ENCODE measurements around the gene NOS1. TPM values are rescaled to one million over a fixed set of nuclear protein-coding genes. Genes with fewer than 3 reads are reported as not detected.

Gene NOS1
- total RNA-seq, 2 experiments from 2014 or later: not detected

DNA sequence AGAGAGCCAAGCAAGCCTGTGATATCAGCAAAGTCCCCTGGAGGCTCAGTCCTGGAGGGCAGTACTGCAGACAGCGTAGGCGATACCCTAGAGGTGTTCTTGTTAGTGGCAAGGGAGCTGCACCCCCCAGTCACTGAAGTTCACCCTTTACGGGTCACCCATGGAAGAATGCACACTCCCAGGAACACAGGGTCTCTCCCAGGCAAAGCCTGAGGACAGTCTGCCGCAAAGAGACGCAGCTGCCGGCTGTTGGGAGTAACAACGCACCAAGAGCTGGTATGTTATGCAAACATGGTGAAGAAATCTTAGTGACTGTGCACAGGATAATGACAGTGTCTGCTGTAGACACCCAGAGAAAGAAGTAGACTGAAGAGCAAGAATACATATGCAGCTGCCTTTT lies 43.5 kb upstream of the NOS1 start:
- no TSS peak for BruUV-seq (replicated peaks)
- Histone ChIP-seq H3K79me2 (ENCODE audit: insufficient read depth, low read depth, low read length) (no peaks in the 10 kb centered on the region), H4K20me1 (ENCODE audit: insufficient read depth, low read length) (no peaks in the 10 kb centered on the region), H3K4me1 (ENCODE audit: insufficient read depth, low read length, poor library complexity, severe bottlenecking) (no peaks in the 10 kb centered on the region), H3K4me3 (ENCODE audit: low read depth, low read length, poor library complexity, severe bottlenecking) (no peak overlapping the region), H3K36me3 (ENCODE audit: insufficient read depth, low read length) (no peaks in the 10 kb centered on the region), H2AFZ (ENCODE audit: low read length) (no peak overlapping the region), H3K27ac (ENCODE audit: low read depth, low read length, poor library complexity, severe bottlenecking) (no peak overlapping the region), H3K4me2 (ENCODE audit: low read length) (no peak overlapping the region), H3K9me2 (ENCODE audit: insufficient read depth, low read length) (no peaks in the 10 kb centered on the region), H3K9me3 (ENCODE audit: low read length) (no peaks in the 10 kb centered on the region)
- DNase-seq (ENCODE audit: low spot score): no peak
- no peak for TF ChIP-seq EZH2phosphoT487 (IDR thresholded peaks at IDR 0.05; ENCODE audit: borderline replicate concordance, low read depth, low read length)
- TF ChIP-seq, protein P1, sequence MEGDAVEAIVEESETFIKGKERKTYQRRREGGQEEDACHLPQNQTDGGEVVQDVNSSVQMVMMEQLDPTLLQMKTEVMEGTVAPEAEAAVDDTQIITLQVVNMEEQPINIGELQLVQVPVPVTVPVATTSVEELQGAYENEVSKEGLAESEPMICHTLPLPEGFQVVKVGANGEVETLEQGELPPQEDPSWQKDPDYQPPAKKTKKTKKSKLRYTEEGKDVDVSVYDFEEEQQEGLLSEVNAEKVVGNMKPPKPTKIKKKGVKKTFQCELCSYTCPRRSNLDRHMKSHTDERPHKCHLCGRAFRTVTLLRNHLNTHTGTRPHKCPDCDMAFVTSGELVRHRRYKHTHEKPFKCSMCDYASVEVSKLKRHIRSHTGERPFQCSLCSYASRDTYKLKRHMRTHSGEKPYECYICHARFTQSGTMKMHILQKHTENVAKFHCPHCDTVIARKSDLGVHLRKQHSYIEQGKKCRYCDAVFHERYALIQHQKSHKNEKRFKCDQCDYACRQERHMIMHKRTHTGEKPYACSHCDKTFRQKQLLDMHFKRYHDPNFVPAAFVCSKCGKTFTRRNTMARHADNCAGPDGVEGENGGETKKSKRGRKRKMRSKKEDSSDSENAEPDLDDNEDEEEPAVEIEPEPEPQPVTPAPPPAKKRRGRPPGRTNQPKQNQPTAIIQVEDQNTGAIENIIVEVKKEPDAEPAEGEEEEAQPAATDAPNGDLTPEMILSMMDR (conservative IDR thresholded peaks at IDR 0.05; ENCODE audit: low read length): no peak
- intact Hi-C loops (cut with micrococcal nuclease; ENCODE audit: unreplicated experiment): no loop called here
- ChIA-PET POLR2A (no interaction called here), CTCF (ENCODE audit: unreplicated experiment) (no interaction called here)

DNA sequence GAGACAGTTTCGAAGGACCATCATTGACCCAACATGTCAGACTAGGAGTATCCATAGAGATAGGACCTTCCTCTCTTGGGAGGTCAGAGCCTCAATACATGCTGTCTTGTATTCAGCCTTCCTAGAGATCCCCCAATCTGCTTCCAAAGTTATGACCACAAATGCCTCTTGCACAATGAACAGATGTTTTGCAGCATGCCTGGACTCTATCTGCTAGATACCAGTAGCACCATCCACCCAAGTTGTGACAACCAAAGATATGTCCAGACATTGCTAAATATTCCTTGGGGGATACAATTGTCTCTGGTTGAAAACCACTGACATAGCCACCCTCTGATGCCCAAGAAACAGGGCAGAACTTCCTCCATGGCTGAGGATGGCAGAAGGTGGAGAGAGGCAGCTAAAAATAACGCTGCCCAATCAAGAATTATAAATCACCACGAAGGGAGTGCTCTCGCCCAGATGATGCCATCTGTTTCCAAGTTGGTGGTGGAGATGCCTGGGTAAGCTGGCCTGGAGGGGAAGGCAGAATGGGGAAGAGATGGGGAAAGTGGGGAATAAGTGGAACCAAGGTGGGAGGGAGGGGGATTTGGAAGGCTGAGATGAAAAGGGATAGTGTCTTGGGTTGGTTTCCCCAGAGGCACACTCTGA lies 42.9 kb upstream of the NOS1 start:
- no peaks in the 10 kb centered on the region for H4K20me1 ChIP-seq (ENCODE audit: insufficient read depth, low read length)
- CTCF ChIA-PET (ENCODE audit: unreplicated experiment): no interaction called here
- no peaks in the 10 kb centered on the region for H3K4me1 ChIP-seq (ENCODE audit: insufficient read depth, low read length, poor library complexity, severe bottlenecking)
- no peaks in the 10 kb centered on the region for H3K9me2 ChIP-seq (ENCODE audit: insufficient read depth, low read length)
- TF ChIP-seq, protein P1 (conservative IDR thresholded peaks at IDR 0.05; ENCODE audit: low read length): no peak
- TF ChIP-seq EZH2phosphoT487 (IDR thresholded peaks at IDR 0.05; ENCODE audit: borderline replicate concordance, low read depth, low read length): no peak
- H3K79me2 ChIP-seq (ENCODE audit: insufficient read depth, low read depth, low read length): no peaks in the 10 kb centered on the region
- POLR2A ChIA-PET: no interaction called here
- no peak overlapping the region for H3K4me2 ChIP-seq (ENCODE audit: low read length)
- no TSS peak for BruUV-seq (replicated peaks)
- H3K4me3 ChIP-seq (ENCODE audit: low read depth, low read length, poor library complexity, severe bottlenecking): no peak overlapping the region
- H3K36me3 ChIP-seq (ENCODE audit: insufficient read depth, low read length): no peaks in the 10 kb centered on the region
- DNase-seq (ENCODE audit: low spot score): no peak
- no peak overlapping the region for H2AFZ ChIP-seq (ENCODE audit: low read length)
- H3K9me3 ChIP-seq (ENCODE audit: low read length): no peaks in the 10 kb centered on the region
- intact Hi-C loops (cut with micrococcal nuclease; ENCODE audit: unreplicated experiment): no loop called here
- no peak overlapping the region for H3K27ac ChIP-seq (ENCODE audit: low read depth, low read length, poor library complexity, severe bottlenecking)

DNA sequence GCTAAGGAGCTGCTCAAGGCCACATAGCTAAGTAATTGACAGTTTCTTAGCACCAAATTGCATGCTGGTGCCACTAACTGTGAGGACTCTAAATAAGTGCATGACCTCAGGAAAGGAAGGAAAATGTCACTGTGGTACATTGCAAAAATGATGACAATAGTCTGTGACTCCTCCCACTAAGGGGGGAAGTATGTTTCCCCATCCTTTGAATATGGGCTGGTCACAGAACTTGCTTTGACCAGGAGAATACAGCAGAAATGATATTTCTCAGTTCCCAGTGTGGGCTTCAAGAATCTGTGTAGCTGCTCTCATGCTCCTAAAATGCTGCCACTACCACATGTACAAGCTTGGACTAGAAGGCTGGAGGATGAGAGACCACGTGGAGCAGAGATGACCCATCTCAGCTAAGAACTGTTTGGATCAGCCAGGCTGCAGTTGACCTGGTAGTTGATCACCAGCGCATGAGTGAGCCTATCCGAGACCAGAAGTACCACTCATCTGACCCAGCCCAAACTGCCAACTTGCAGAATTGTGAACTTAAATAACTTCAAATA lies 42.2 kb upstream of the NOS1 start:
- ChIA-PET CTCF (ENCODE audit: unreplicated experiment) (no interaction called here), POLR2A (no interaction called here)
- no peak overlapping the region for H3K4me3 ChIP-seq (ENCODE audit: low read depth, low read length, poor library complexity, severe bottlenecking)
- no peaks in the 10 kb centered on the region for H3K4me1 ChIP-seq (ENCODE audit: insufficient read depth, low read length, poor library complexity, severe bottlenecking)
- no peaks in the 10 kb centered on the region for H3K9me3 ChIP-seq (ENCODE audit: low read length)
- no peaks in the 10 kb centered on the region for H4K20me1 ChIP-seq (ENCODE audit: insufficient read depth, low read length)
- no peak overlapping the region for H2AFZ ChIP-seq (ENCODE audit: low read length)
- H3K27ac ChIP-seq (ENCODE audit: low read depth, low read length, poor library complexity, severe bottlenecking): no peak overlapping the region
- no peaks in the 10 kb centered on the region for H3K79me2 ChIP-seq (ENCODE audit: insufficient read depth, low read depth, low read length)
- BruUV-seq (replicated peaks): no TSS peak
- TF ChIP-seq, protein P1 (conservative IDR thresholded peaks at IDR 0.05; ENCODE audit: low read length): no peak
- no peak for TF ChIP-seq EZH2phosphoT487 (IDR thresholded peaks at IDR 0.05; ENCODE audit: borderline replicate concordance, low read depth, low read length)
- no peaks in the 10 kb centered on the region for H3K9me2 ChIP-seq (ENCODE audit: insufficient read depth, low read length)
- H3K4me2 ChIP-seq (ENCODE audit: low read length): no peak overlapping the region
- DNase-seq (ENCODE audit: low spot score): no peak
- H3K36me3 ChIP-seq (ENCODE audit: insufficient read depth, low read length): no peaks in the 10 kb centered on the region
- intact Hi-C loops (cut with micrococcal nuclease; ENCODE audit: unreplicated experiment): no loop called here
